ENCODE data around the gene CSRP2. TPM values are rescaled to one million over a fixed set of nuclear protein-coding genes. Genes with fewer than 3 reads are reported as not detected.
A peak's percentile ranks its signal among the peaks of the same experiment; 100 is the strongest.

The CSRP2 gene
- polyA plus RNA-seq, 1 donor (not counting 4 experiments of a cell fraction or from before 2014, with no cell fraction given) = 74.9 TPM

DNA sequence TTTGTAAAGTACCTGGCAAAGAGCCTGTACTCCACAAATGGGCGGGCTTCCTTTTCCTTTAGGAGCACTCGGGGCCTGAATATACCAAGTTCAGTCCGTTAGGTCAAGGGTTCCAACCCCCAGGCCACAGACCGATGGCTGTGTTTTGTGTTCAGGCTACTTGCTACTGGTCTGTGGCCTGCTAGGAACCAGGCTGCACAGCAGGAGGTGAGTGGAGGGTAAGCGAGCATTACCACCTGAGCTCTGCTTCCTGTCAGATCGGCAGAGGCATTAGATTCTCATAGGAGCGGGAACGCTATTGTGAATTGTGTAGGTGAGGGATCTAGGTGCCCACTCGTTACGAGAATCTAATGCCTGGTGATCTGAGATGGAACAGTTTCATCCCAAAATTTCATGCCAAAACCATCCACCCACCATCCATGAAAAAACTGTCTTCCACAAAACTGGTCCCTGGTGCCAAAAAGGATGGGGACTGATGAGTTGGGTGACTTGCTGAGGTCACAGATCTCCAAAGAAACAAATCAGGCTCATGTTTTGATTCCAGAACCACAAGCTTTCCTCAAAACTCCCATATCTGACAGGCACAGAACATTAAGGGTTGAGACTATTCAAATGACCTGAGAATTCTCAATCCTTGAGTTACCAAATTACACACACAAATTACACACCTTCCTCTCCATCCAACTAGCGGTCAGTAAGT, 4.2 kb downstream of the CSRP2 start:
- FAIRE-seq (no peak), DNase-seq (ENCODE audit: low read depth, low spot score) (no peak)
- Histone ChIP-seq H3K79me2 (ENCODE audit: control insufficient read depth, insufficient read depth, low read length) (peaks cover 26% of the 10 kb centered on the region), H3K9me3 (ENCODE audit: control insufficient read depth, low read depth, low read length) (no peaks in the 10 kb centered on the region), H3K36me3 (ENCODE audit: control insufficient read depth in 2 of 2, extremely low read depth in 1 of 2, insufficient read depth in 2 of 2, low read length in 2 of 2) (peaks cover 0 to 1% of the 10 kb centered on the region in 2 experiments), H3K27me3 (ENCODE audit: control insufficient read depth, extremely low read depth, insufficient read depth, low read length) (no peaks in the 10 kb centered on the region), H3K4me1 (ENCODE audit: control insufficient read depth, extremely low read depth, insufficient read depth, low read length) (peaks cover 18% of the 10 kb centered on the region), H3K9me1 (ENCODE audit: control insufficient read depth, extremely low read depth, insufficient read depth, low read length) (no peaks in the 10 kb centered on the region), H3K4me3 (ENCODE audit: control insufficient read depth in 2 of 3, extremely low read depth in 1 of 3, insufficient read depth in 2 of 3, low read depth in 1 of 3, low read length in 3 of 3) (no peak overlapping the region), H3K27ac (ENCODE audit: control insufficient read depth, insufficient read depth, low read length) (no peak overlapping the region), H2AFZ (ENCODE audit: control insufficient read depth, low read length) (no peak overlapping the region), H3K9ac (ENCODE audit: control insufficient read depth, extremely low read depth, insufficient read depth, low read length) (no peak overlapping the region), H4K20me1 (ENCODE audit: control insufficient read depth, extremely low read depth, insufficient read depth, low read length) (no peaks in the 10 kb centered on the region), H3K4me2 (ENCODE audit: control insufficient read depth, extremely low read depth, insufficient read depth, low read depth, low read length) (peak overlapping the region; percentile 12)
- dilution Hi-C loops (cut with MboI; ENCODE audit: extremely low pct_ligation_motif_present, low sequenced_read_pairs) = no loop called here
- TF ChIP-seq EZH2 (IDR thresholded peaks at IDR 0.05; ENCODE audit: low read length) = no peak
- TF ChIP-seq, protein P1, sequence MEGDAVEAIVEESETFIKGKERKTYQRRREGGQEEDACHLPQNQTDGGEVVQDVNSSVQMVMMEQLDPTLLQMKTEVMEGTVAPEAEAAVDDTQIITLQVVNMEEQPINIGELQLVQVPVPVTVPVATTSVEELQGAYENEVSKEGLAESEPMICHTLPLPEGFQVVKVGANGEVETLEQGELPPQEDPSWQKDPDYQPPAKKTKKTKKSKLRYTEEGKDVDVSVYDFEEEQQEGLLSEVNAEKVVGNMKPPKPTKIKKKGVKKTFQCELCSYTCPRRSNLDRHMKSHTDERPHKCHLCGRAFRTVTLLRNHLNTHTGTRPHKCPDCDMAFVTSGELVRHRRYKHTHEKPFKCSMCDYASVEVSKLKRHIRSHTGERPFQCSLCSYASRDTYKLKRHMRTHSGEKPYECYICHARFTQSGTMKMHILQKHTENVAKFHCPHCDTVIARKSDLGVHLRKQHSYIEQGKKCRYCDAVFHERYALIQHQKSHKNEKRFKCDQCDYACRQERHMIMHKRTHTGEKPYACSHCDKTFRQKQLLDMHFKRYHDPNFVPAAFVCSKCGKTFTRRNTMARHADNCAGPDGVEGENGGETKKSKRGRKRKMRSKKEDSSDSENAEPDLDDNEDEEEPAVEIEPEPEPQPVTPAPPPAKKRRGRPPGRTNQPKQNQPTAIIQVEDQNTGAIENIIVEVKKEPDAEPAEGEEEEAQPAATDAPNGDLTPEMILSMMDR (optimal IDR thresholded peaks at IDR 0.05 in 1 of 3, IDR thresholded peaks at IDR 0.05 in 1 of 3, conservative IDR thresholded peaks at IDR 0.05 in 1 of 3; ENCODE audit: extremely low read depth in 1 of 3, insufficient read depth in 2 of 3, low read length in 3 of 3) = no peak

DNA sequence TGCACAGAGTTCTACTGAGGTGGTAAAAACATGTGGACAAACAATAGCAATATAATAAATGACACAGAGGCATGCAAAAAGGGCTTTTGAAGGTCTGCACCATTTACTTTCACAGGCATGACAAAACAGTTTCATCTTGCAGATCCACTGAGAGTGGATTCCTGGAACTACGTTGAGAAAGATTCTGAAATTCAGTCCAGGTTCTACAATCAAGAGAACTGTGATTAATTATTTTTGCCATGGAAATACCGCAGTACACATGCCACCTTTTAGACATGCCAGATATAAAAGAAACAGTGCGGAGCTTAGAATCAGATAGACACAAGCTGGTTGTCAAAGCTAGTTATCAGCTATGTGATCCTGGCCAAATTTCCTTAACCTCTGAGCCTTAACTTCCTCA, 4.8 kb downstream of the CSRP2 start:
- TF ChIP-seq, protein P1 (optimal IDR thresholded peaks at IDR 0.05 in 1 of 3, IDR thresholded peaks at IDR 0.05 in 1 of 3, conservative IDR thresholded peaks at IDR 0.05 in 1 of 3; ENCODE audit: extremely low read depth in 1 of 3, insufficient read depth in 2 of 3, low read length in 3 of 3) = no peak
- TF ChIP-seq EZH2 (IDR thresholded peaks at IDR 0.05; ENCODE audit: low read length) = no peak
- H3K36me3 ChIP-seq (ENCODE audit: control insufficient read depth in 2 of 2, extremely low read depth in 1 of 2, insufficient read depth in 2 of 2, low read length in 2 of 2) = peaks cover 1 to 2% of the 10 kb centered on the region in 2 experiments
- peaks cover 27% of the 10 kb centered on the region for H3K79me2 ChIP-seq (ENCODE audit: control insufficient read depth, insufficient read depth, low read length)
- H3K27ac ChIP-seq (ENCODE audit: control insufficient read depth, insufficient read depth, low read length) = no peak overlapping the region
- no peak for FAIRE-seq
- H2AFZ ChIP-seq (ENCODE audit: control insufficient read depth, low read length) = no peak overlapping the region
- H3K27me3 ChIP-seq (ENCODE audit: control insufficient read depth, extremely low read depth, insufficient read depth, low read length) = no peaks in the 10 kb centered on the region
- H3K4me3 ChIP-seq (ENCODE audit: control insufficient read depth in 2 of 3, extremely low read depth in 1 of 3, insufficient read depth in 2 of 3, low read depth in 1 of 3, low read length in 3 of 3) = no peak overlapping the region
- H3K9me3 ChIP-seq (ENCODE audit: control insufficient read depth, low read depth, low read length) = no peaks in the 10 kb centered on the region
- peaks cover 18% of the 10 kb centered on the region for H3K4me1 ChIP-seq (ENCODE audit: control insufficient read depth, extremely low read depth, insufficient read depth, low read length)
- no peaks in the 10 kb centered on the region for H4K20me1 ChIP-seq (ENCODE audit: control insufficient read depth, extremely low read depth, insufficient read depth, low read length)
- H3K9ac ChIP-seq (ENCODE audit: control insufficient read depth, extremely low read depth, insufficient read depth, low read length) = no peak overlapping the region
- peak overlapping the region; percentile 12 for H3K4me2 ChIP-seq (ENCODE audit: control insufficient read depth, extremely low read depth, insufficient read depth, low read depth, low read length)
- H3K9me1 ChIP-seq (ENCODE audit: control insufficient read depth, extremely low read depth, insufficient read depth, low read length) = no peaks in the 10 kb centered on the region
- dilution Hi-C loops (cut with MboI; ENCODE audit: extremely low pct_ligation_motif_present, low sequenced_read_pairs) = no loop called here
- no peak for DNase-seq (ENCODE audit: low read depth, low spot score)

All from keratinocyte (primary cell).